PC-9 (cell line): ENCODE measurements around the gene MAT2A. TPM values are rescaled to one million over a fixed set of nuclear protein-coding genes. Genes with fewer than 3 reads are reported as not detected.
"Not testable (repeated sequence)": the region's sequence is repeated elsewhere in the genome, so short reads cannot be mapped to it uniquely, and the experiment has no call there.

ENCODE experiments used
- BruUV-seq: library from RNA; stranded (reverse); fragments of 400-500 nt; replicated peaks from 2 replicates; lab custom pipeline; 2021; lab: Mats Ljungman, UMichigan
- CTCF ChIA-PET: fragments of 300-600 bp; sonication (Branson Sonifier 250); formaldehyde crosslinking; loops from one replicate; lab custom pipeline; 2022; ENCODE audit warnings: antibody characterized with exemption; lab: Charles Lee
- POLR2A ChIA-PET: fragments of 300-600 bp; sonication (Branson Sonifier 250); formaldehyde crosslinking; loops from one replicate; lab custom pipeline; 2022; ENCODE audit warnings: antibody characterized with exemption; ENCODE audit not compliant: unreplicated experiment; lab: Charles Lee
- DNase-seq, 2 experiments: peaks; one replicate each; pipeline versions ENCODE4 v3.0.0 to v3.0.0-alpha.2; 2015 to 2022; ENCODE audit warnings: mixed read lengths in 1 of 2
- H2AFZ ChIP-seq: fragments of 200-600 bp; sonication (generic); 2 replicates; pipeline ENCODE4 v1.8.1; 2017; ENCODE audit warnings: antibody characterized with exemption
- H3F3A ChIP-seq: fragments of 200-600 bp; sonication (generic); 2 replicates; pipeline ENCODE4 v1.8.1; 2017; ENCODE audit warnings: antibody characterized with exemption, mild to moderate bottlenecking, low read depth; ENCODE audit not compliant: insufficient read depth
- H3K27ac ChIP-seq: fragments of 200-600 bp; sonication (generic); 2 replicates; pipeline ENCODE4 v1.6.1; 2016; ENCODE audit warnings: mixed run types
- H3K27me3 ChIP-seq: fragments of 200-600 bp; sonication (generic); 2 replicates; pipeline ENCODE4 v1.6.1; 2016; ENCODE audit warnings: low read depth, mixed run types; ENCODE audit not compliant: insufficient read depth
- H3K36me3 ChIP-seq: fragments of 200-600 bp; sonication (generic); 2 replicates; pipeline ENCODE4 v1.6.1; 2016; ENCODE audit warnings: low read depth, mixed run types
- H3K4me1 ChIP-seq: fragments of 200-600 bp; sonication (generic); replicated peaks from 2 replicates; pipeline ENCODE4 v1.6.1; 2016; ENCODE audit warnings: mixed run types; ENCODE audit not compliant: insufficient read depth
- H3K4me2 ChIP-seq: fragments of 200-600 bp; sonication (generic); 2 replicates; pipeline ENCODE4 v1.6.1; 2017; ENCODE audit warnings: mixed run types
- H3K4me3 ChIP-seq: fragments of 200-600 bp; sonication (generic); 2 replicates; pipeline ENCODE4 v1.6.1; 2016; ENCODE audit warnings: mixed run types
- H3K79me2 ChIP-seq: fragments of 200-600 bp; sonication (generic); 2 replicates; pipeline ENCODE4 v1.6.1; 2017; ENCODE audit warnings: low read depth, mixed run types
- H3K9me2 ChIP-seq: fragments of 200-600 bp; sonication (generic); 2 replicates; pipeline ENCODE4 v1.8.1; 2017; ENCODE audit warnings: mild to moderate bottlenecking; ENCODE audit not compliant: insufficient read depth
- H3K9me3 ChIP-seq: fragments of 200-600 bp; sonication (generic); 2 replicates; pipeline ENCODE4 v1.8.1; 2016; ENCODE audit warnings: low read depth; ENCODE audit not compliant: insufficient read depth
- H4K20me1 ChIP-seq: fragments of 200-600 bp; sonication (generic); 2 replicates; pipeline ENCODE4 v1.8.1; 2017; ENCODE audit not compliant: insufficient read depth
- EZH2 ChIP-seq: fragments of 200-600 bp; sonication (generic); IDR thresholded peaks from 2 replicates; pipeline ENCODE4 v1.8.0; 2017; ENCODE audit warnings: antibody characterized with exemption, low read depth
- intact Hi-C: fragments of 100-400 bp; cut with micrococcal nuclease; formaldehyde crosslinking; loops from one replicate; pipeline ENCODE4 v1.10.0; 2022; ENCODE audit not compliant: unreplicated experiment
- total RNA-seq: library from RNA; stranded (reverse); gene quantifications from 2 replicates; pipeline ENCODE4 v1.2.3, GENCODE V29; 2021
- TF ChIP-seq, protein P1 (sequence below): fragments of 200-600 bp; sonication (generic); conservative IDR thresholded peaks from 2 replicates; pipeline ENCODE4 v1.6.1; 2017; ENCODE audit warnings: mixed run types, antibody characterized with exemption, mild to moderate bottlenecking, moderate library complexity

Gene MAT2A
- total RNA-seq, 1 experiment from 2014 or later = 206 TPM

DNA sequence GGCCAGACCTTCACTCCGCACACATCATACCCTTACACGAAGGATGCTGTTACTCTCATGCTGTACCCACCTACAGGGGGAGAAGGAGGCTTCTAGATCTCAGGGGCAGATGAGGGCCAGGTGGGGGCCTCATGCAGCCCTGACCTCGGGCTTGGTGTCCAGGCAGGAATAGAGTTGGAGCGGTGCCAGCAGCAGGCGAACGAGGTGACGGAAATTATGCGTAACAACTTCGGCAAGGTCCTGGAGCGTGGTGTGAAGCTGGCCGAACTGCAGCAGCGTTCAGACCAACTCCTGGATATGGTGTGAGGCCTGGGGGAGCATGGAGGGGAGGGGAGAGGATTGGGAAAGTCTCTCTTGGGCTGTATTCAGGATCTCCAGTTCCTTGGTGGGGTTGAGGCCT lies 52.6 kb downstream of the MAT2A start:
- Histone ChIP-seq H3K27me3 (no peaks in the 10 kb centered on the region), H3K4me3 (no peak overlapping the region), H3K4me2 (no peak overlapping the region), H3K9me2 (no peaks in the 10 kb centered on the region), H3K27ac (no peak overlapping the region), H3K36me3 (0 out of 2 replicates have a peak, but pooled peaks cover 2% of the 10 kb centered on the region), H4K20me1 (no peaks in the 10 kb centered on the region), H3K9me3 (no peaks in the 10 kb centered on the region), H2AFZ (no peak overlapping the region), H3F3A (peaks cover 11% of the 10 kb centered on the region), H3K4me1 (peaks cover 20% of the 10 kb centered on the region), H3K79me2 (peaks cover 18% of the 10 kb centered on the region)
- BruUV-seq = no TSS peak
- intact Hi-C loops = no loop called here
- DNase-seq = no peak
- TF ChIP-seq, protein P1, sequence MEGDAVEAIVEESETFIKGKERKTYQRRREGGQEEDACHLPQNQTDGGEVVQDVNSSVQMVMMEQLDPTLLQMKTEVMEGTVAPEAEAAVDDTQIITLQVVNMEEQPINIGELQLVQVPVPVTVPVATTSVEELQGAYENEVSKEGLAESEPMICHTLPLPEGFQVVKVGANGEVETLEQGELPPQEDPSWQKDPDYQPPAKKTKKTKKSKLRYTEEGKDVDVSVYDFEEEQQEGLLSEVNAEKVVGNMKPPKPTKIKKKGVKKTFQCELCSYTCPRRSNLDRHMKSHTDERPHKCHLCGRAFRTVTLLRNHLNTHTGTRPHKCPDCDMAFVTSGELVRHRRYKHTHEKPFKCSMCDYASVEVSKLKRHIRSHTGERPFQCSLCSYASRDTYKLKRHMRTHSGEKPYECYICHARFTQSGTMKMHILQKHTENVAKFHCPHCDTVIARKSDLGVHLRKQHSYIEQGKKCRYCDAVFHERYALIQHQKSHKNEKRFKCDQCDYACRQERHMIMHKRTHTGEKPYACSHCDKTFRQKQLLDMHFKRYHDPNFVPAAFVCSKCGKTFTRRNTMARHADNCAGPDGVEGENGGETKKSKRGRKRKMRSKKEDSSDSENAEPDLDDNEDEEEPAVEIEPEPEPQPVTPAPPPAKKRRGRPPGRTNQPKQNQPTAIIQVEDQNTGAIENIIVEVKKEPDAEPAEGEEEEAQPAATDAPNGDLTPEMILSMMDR = no peak
- no peak for TF ChIP-seq EZH2
- ChIA-PET POLR2A (no interaction called here), CTCF (no interaction called here)

DNA sequence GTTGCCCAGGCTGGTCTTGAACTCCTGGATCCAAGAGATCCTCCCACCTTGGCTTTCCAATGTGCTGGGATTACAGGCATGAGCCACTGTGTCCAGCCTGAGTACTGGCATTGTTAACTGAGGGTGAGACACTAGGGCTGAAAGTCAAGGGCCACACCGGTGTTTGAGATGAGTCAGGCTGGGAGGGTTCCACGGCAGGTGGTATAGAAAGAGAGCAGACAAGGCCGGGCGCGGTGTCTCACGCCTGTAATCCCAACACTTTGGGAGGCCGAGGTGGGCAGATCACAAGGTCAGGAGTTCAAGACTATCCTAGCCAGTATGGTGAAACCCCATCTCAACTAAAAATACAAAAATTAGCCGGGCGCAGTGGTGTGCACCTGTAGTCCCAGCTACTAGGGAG lies 53.3 kb downstream of the MAT2A start:
- Histone ChIP-seq H3K4me1 (peaks cover 25% of the 10 kb centered on the region), H3F3A (peaks cover 11% of the 10 kb centered on the region), H3K79me2 (peaks cover 25% of the 10 kb centered on the region)
- H3K4me2 ChIP-seq, H3K9me3 ChIP-seq, H3K4me3 ChIP-seq, H3K9me2 ChIP-seq, CTCF ChIA-PET, DNase-seq, H4K20me1 ChIP-seq, H3K27ac ChIP-seq, H3K36me3 ChIP-seq, intact Hi-C loops, H2AFZ ChIP-seq, H3K27me3 ChIP-seq, BruUV-seq: not testable (repeated sequence)
- POLR2A ChIA-PET = interaction anchor here (0.6 kb wide), 1 partner anchor 213 kb away, joined by 8 read pairs; no protein-coding TSS in a partner anchor

DNA sequence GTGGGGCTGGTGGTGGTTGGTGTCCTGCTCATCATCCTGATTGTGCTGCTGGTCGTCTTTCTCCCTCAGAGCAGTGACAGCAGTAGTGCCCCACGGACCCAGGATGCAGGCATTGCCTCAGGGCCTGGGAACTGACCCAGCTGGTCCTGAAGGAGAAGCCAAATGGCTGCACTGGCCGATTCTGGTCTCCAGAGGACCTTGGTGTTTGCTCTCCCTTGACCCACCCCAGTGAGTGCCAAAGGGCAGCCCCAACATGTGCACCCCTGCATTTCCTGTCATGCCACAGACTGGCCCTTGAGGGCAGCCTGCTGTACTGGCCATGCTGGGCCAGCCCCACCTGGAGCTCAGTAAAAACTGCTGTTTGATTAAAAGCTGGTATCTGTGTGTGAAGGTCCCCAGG lies 54.1 kb downstream of the MAT2A start:
- no peaks in the 10 kb centered on the region for H3K9me2 ChIP-seq
- TF ChIP-seq, protein P1 = no peak
- TF ChIP-seq EZH2 = no peak
- intact Hi-C loops = no loop called here
- peaks cover 25% of the 10 kb centered on the region for H3K4me1 ChIP-seq
- no peak overlapping the region for H2AFZ ChIP-seq
- no peak overlapping the region for H3K4me3 ChIP-seq
- ChIA-PET CTCF (interaction anchor here (0.5 kb wide), 1 partner anchor 21 kb away, joined by 5 read pairs; no protein-coding TSS in a partner anchor), POLR2A (interaction anchor here (0.6 kb wide), 1 partner anchor 214 kb away, joined by 8 read pairs; no protein-coding TSS in a partner anchor)
- no peak overlapping the region for H3K27ac ChIP-seq
- BruUV-seq = no TSS peak
- H3F3A ChIP-seq = peaks cover 11% of the 10 kb centered on the region
- no peak for DNase-seq
- no peak overlapping the region for H3K4me2 ChIP-seq
- H3K9me3 ChIP-seq = no peaks in the 10 kb centered on the region
- H3K79me2 ChIP-seq = peaks cover 30% of the 10 kb centered on the region
- H3K36me3 ChIP-seq = peaks cover 8% of the 10 kb centered on the region; the same call in 1 of the 2 replicates
- no peaks in the 10 kb centered on the region for H4K20me1 ChIP-seq
- H3K27me3 ChIP-seq = no peaks in the 10 kb centered on the region

Other genes starting within 250 kb of the MAT2A start
- 86.1 and 87.2 TPM in 2 replicates for gene TGOLN2, start 211.2 kb upstream of the MAT2A start, total RNA-seq
- gene RETSAT, start 184.6 kb upstream of the MAT2A start, total RNA-seq = 52.1 and 57.8 TPM in 2 replicates
- gene ELMOD3, start 184.4 kb upstream of the MAT2A start, total RNA-seq = 16.4 and 18.1 TPM in 2 replicates
- gene CAPG, start 128.8 kb upstream of the MAT2A start, total RNA-seq = 417 and 428 TPM in 2 replicates
- 2.3 TPM in 2 replicates for gene SH2D6, start 120.5 kb upstream of the MAT2A start, total RNA-seq
- gene GGCX, start 22.3 kb downstream of the MAT2A start, total RNA-seq = 30.2 and 30.6 TPM in 2 replicates
- 91.9 and 124 TPM in 2 replicates for gene VAMP8, start 38.4 kb downstream of the MAT2A start, total RNA-seq
- 7.2 and 7.4 TPM in 2 replicates for gene VAMP5, start 45.3 kb downstream of the MAT2A start, total RNA-seq
- 93.9 and 96.7 TPM in 2 replicates for gene RNF181, start 56.6 kb downstream of the MAT2A start, total RNA-seq
- gene TMEM150A, start 63.5 kb downstream of the MAT2A start, total RNA-seq = 5.3 and 5.9 TPM in 2 replicates
- gene C2orf68, start 72.9 kb downstream of the MAT2A start, total RNA-seq = 46.0 and 48.6 TPM in 2 replicates
- 61.0 and 66.7 TPM in 2 replicates for gene USP39, start 77.0 kb downstream of the MAT2A start, total RNA-seq
- not detected in 2 replicates for gene SFTPB, start 129.0 kb downstream of the MAT2A start, total RNA-seq
- not detected in 2 replicates for gene GNLY, start 155.2 kb downstream of the MAT2A start, total RNA-seq
- 0.25 TPM in 1 of 2 replicates, not detected in the other for gene ATOH8, start 214.8 kb downstream of the MAT2A start, total RNA-seq